OCI-LY7 (cell line): ENCODE data around the gene NQO1. TPM values are rescaled to one million over a fixed set of nuclear protein-coding genes. Genes with fewer than 3 reads are reported as not detected.
A peak's percentile ranks its signal among the peaks of the same experiment; 100 is the strongest.

Experiments
- BruUV-seq: library from RNA; stranded (reverse); fragments of 400-500 nt; replicated peaks from 2 replicates; lab custom pipeline; 2021; lab: Mats Ljungman, UMichigan
- CTCF ChIA-PET: fragments of 300-600 bp; sonication (Branson Sonifier 250); formaldehyde crosslinking; loops from one replicate; lab custom pipeline; 2022; ENCODE audit warnings: antibody characterized with exemption; ENCODE audit not compliant: unreplicated experiment; lab: Charles Lee
- POLR2A ChIA-PET: fragments of 300-600 bp; sonication (Branson Sonifier 250); formaldehyde crosslinking; loops from one replicate; lab custom pipeline; 2022; ENCODE audit warnings: antibody characterized with exemption; lab: Charles Lee
- DNase-seq: peaks from one replicate; pipeline ENCODE4 v3.0.0-alpha.2; 2015; ENCODE audit warnings: low spot score
- H2AFZ ChIP-seq: fragments of 200-600 bp; sonication (generic), shearing (Covaris generic); 2 replicates; pipeline ENCODE4 v1.6.1; 2014; ENCODE audit warnings: mild to moderate bottlenecking, antibody characterized with exemption, low read length, moderate library complexity
- H3K27ac ChIP-seq: fragments of 200-600 bp; sonication (generic); 2 replicates; pipeline ENCODE4 v1.5.1; 2014; ENCODE audit warnings: mixed run types, low read depth, mild to moderate bottlenecking, moderate library complexity, low read length, inconsistent platforms; ENCODE audit not compliant: poor library complexity, severe bottlenecking
- H3K36me3 ChIP-seq: fragments of 200-600 bp; sonication (generic); 2 replicates; pipeline ENCODE4 v1.6.1; 2014; ENCODE audit warnings: mild to moderate bottlenecking, antibody characterized with exemption, low read length, moderate library complexity, mixed read lengths; ENCODE audit not compliant: insufficient read depth
- H3K4me1 ChIP-seq: fragments of 200-600 bp; sonication (generic); 2 replicates; pipeline ENCODE4 v1.5.1; 2014; ENCODE audit warnings: mild to moderate bottlenecking, low read length; ENCODE audit not compliant: insufficient read depth, poor library complexity, severe bottlenecking
- H3K4me2 ChIP-seq: fragments of 200-600 bp; sonication (generic); 2 replicates; pipeline ENCODE4 v1.6.1; 2014; ENCODE audit warnings: mild to moderate bottlenecking, low read length
- H3K4me3 ChIP-seq: fragments of 200-600 bp; sonication (generic); 2 replicates; pipeline ENCODE4 v1.5.1; 2014; ENCODE audit warnings: mild to moderate bottlenecking, low read depth, low read length; ENCODE audit not compliant: poor library complexity, severe bottlenecking
- H3K79me2 ChIP-seq: fragments of 200-600 bp; sonication (generic); 2 replicates; pipeline ENCODE4 v1.6.1; 2016; ENCODE audit warnings: low read depth, mild to moderate bottlenecking, low read length, moderate library complexity, mixed read lengths; ENCODE audit not compliant: insufficient read depth
- H3K9me2 ChIP-seq: fragments of 200-600 bp; sonication (generic); 2 replicates; pipeline ENCODE4 v1.6.1; 2016; ENCODE audit warnings: mild to moderate bottlenecking, low read length, mixed read lengths; ENCODE audit not compliant: insufficient read depth
- H3K9me3 ChIP-seq: fragments of 200-600 bp; sonication (generic); 2 replicates; pipeline ENCODE4 v1.6.1; 2014; ENCODE audit warnings: mild to moderate bottlenecking, mixed run types, low read length, mixed read lengths
- H4K20me1 ChIP-seq: fragments of 200-600 bp; sonication (generic); 2 replicates; pipeline ENCODE4 v1.6.1; 2014; ENCODE audit warnings: mild to moderate bottlenecking, antibody characterized with exemption, low read length, moderate library complexity, mixed read lengths; ENCODE audit not compliant: insufficient read depth
- EZH2phosphoT487 ChIP-seq: fragments of 200-600 bp; sonication (generic); IDR thresholded peaks from 2 replicates; pipeline ENCODE4 v1.6.1; 2018; ENCODE audit warnings: low read depth, borderline replicate concordance, mild to moderate bottlenecking, mixed run types, antibody characterized with exemption, low read length, moderate library complexity, mixed read lengths
- intact Hi-C: fragments of 100-400 bp; cut with micrococcal nuclease; formaldehyde crosslinking; loops from one replicate; pipeline ENCODE4 v1.10.0; 2022; ENCODE audit not compliant: unreplicated experiment
- total RNA-seq, 2 experiments: library from RNA; depleted of rRNA in 1 of 2; stranded (reverse); fragments of >200 nt in 1 of 2; shearing (Covaris generic) in 1 of 2; gene quantifications; 2 replicates each; pipeline ENCODE4 v1.2.3, GENCODE V29; 2014 to 2022
- TF ChIP-seq, protein P1 (sequence below): fragments of 200-600 bp; sonication (generic); conservative IDR thresholded peaks from 2 replicates; pipeline ENCODE4 v1.5.1; 2014; ENCODE audit warnings: mild to moderate bottlenecking, antibody characterized with exemption, low read length, moderate library complexity, mixed read lengths

The NQO1 gene
- total RNA-seq, 2 experiments from 2014 or later: 3.2 to 4.1 TPM

DNA sequence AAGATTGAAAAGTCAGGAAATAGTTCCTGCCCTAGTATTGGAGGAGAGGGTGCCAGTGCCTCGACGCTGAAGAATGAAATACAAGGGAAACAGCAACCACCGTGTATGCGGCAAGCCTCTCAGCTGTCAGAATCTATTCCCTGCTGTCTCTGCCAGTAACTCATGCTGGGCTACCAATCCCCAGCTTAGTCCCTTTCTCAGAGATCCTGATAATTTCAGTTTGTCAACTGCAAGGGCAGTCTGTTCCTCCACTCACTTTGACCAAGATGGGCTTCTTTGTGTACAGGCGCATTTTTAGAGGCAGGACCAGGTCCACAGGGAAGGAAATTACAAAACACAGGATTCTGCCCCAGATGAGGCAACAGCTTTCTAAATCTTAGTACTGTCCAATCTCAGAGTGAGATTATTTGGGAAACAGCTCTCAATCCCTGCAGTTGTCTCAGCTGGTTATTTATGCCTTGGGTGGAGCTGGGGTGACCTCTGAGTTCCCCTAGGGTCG, 1.3 kb downstream of the NQO1 start:
- Histone ChIP-seq H3K9me3 (no peaks in the 10 kb centered on the region), H3K4me2 (peak overlapping the region; percentile 81; the same call in 1 of the 2 replicates), H3K4me3 (no peak overlapping the region), H3K79me2 (no peaks in the 10 kb centered on the region), H3K9me2 (no peaks in the 10 kb centered on the region), H3K4me1 (peaks cover 32% of the 10 kb centered on the region), H3K27ac (no peak overlapping the region), H3K36me3 (no peaks in the 10 kb centered on the region), H4K20me1 (no peaks in the 10 kb centered on the region), H2AFZ (no peak overlapping the region)
- POLR2A ChIA-PET: interaction anchor here (0.5 to 4.2 kb wide), 4 partner anchors 25 to 103 kb away, joined by 3 to 24 read pairs (median 5); partner anchors contain the start of genes NOB1 and WWP2
- TF ChIP-seq EZH2phosphoT487: no peak
- TF ChIP-seq, protein P1, sequence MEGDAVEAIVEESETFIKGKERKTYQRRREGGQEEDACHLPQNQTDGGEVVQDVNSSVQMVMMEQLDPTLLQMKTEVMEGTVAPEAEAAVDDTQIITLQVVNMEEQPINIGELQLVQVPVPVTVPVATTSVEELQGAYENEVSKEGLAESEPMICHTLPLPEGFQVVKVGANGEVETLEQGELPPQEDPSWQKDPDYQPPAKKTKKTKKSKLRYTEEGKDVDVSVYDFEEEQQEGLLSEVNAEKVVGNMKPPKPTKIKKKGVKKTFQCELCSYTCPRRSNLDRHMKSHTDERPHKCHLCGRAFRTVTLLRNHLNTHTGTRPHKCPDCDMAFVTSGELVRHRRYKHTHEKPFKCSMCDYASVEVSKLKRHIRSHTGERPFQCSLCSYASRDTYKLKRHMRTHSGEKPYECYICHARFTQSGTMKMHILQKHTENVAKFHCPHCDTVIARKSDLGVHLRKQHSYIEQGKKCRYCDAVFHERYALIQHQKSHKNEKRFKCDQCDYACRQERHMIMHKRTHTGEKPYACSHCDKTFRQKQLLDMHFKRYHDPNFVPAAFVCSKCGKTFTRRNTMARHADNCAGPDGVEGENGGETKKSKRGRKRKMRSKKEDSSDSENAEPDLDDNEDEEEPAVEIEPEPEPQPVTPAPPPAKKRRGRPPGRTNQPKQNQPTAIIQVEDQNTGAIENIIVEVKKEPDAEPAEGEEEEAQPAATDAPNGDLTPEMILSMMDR: no peak
- CTCF ChIA-PET: no interaction called here
- DNase-seq: no peak
- intact Hi-C loops: no loop called here
- no TSS peak for BruUV-seq

DNA sequence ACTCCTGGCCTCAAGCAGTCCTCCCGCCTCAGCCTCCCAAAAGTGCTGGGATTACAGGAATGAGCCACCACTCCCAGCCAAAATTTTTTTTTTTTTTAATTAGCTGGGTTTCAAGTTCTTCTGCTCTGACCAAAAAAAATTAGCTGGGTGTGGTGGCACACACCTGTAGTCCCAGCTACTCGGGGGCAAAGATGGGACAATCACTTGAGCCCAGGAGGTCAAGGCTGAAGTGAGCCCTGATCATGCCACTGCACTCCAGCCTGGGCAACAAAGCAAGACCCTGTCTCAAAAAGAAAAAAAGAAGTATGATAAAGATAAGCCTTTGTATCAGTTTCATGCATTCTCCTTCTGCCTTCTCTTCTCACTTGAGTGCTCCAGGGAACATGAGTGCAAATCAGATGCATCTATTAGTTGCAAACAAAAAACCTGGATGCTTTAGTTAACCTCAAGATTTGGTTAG, 1.9 kb downstream of the NQO1 start:
- intact Hi-C loops: no loop called here
- Histone ChIP-seq H3K4me2 (0 out of 2 replicates have a peak overlapping the region, but pooled peaks have one; percentile 81), H3K4me1 (peaks cover 32% of the 10 kb centered on the region), H3K79me2 (no peaks in the 10 kb centered on the region), H3K9me3 (no peaks in the 10 kb centered on the region), H3K27ac (no peak overlapping the region), H3K9me2 (no peaks in the 10 kb centered on the region), H3K36me3 (no peaks in the 10 kb centered on the region), H2AFZ (no peak overlapping the region), H4K20me1 (no peaks in the 10 kb centered on the region), H3K4me3 (no peak overlapping the region)
- no peak for DNase-seq
- TF ChIP-seq, protein P1: no peak
- TF ChIP-seq EZH2phosphoT487: no peak
- POLR2A ChIA-PET: interaction anchor here (0.6 to 4.2 kb wide), 3 partner anchors 30 to 110 kb away, joined by 3 to 24 read pairs (median 7); partner anchors contain the start of genes NOB1 and WWP2
- BruUV-seq: no TSS peak
- CTCF ChIA-PET: no interaction called here

DNA sequence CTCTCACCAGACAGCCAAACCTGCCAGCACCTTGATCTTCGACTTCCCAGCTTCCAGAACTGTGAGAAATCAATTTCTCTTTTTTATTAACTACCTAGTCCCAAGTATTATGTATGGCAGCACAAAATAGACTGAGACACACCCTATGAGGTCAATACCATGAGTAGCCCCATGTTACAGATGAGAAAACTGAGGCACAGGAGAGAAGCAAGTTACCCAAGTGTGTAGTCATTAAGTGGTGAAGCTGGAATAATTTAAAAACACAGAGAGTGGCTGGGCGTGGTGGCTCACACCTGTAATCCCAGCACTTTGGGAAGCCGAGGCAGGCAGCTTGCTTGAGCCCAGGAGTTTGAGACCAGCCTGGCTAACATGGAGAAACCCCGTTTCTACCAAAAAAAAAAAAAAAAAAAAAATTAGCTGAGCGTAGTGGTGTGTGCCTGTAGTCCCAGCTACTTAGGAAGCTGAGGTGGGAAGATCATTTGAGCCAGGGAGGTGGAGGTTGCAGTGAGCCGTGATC, 4.9 kb downstream of the NQO1 start:
- H3K4me3 ChIP-seq: no peak overlapping the region
- intact Hi-C loops: no loop called here
- ChIA-PET POLR2A (interaction anchor here (0.6 kb wide), 3 partner anchors 63 to 759 kb away, joined by 3 read pairs; no protein-coding TSS in a partner anchor), CTCF (no interaction called here)
- H3K4me2 ChIP-seq: no peak overlapping the region
- H3K36me3 ChIP-seq: no peaks in the 10 kb centered on the region
- no peak for TF ChIP-seq EZH2phosphoT487
- TF ChIP-seq, protein P1: no peak
- no TSS peak for BruUV-seq
- H2AFZ ChIP-seq: no peak overlapping the region
- H3K4me1 ChIP-seq: peaks cover 17% of the 10 kb centered on the region
- H3K79me2 ChIP-seq: no peaks in the 10 kb centered on the region
- no peaks in the 10 kb centered on the region for H3K9me2 ChIP-seq
- DNase-seq: no peak
- no peaks in the 10 kb centered on the region for H3K9me3 ChIP-seq
- H4K20me1 ChIP-seq: no peaks in the 10 kb centered on the region
- H3K27ac ChIP-seq: no peak overlapping the region
